GM11168 (cell line): Measurements from ENCODE around the gene CYBA.
"Not testable (repeated sequence)": the region's sequence is repeated elsewhere in the genome, so short reads cannot be mapped to it uniquely, and the experiment has no call there.

Experiments
- in situ Hi-C: fragments of 300-500 bp; cut with MboI; formaldehyde crosslinking; loops from one replicate; pipeline ENCODE4 v1.12.0; 2022; ENCODE audit warnings: low sequenced_read_pairs; ENCODE audit not compliant: unreplicated experiment

Gene CYBA

GRCh38 chr16:88686439-88687253 lies 35.8 kb upstream of the CYBA start, which contains the start of gene SNAI3:
Gene SNAI3 (minus strand): TSS chr16:88686507. CDS start chr16:88686406, 101 bp downstream.
- in situ Hi-C loops = no loop called here

DNA sequence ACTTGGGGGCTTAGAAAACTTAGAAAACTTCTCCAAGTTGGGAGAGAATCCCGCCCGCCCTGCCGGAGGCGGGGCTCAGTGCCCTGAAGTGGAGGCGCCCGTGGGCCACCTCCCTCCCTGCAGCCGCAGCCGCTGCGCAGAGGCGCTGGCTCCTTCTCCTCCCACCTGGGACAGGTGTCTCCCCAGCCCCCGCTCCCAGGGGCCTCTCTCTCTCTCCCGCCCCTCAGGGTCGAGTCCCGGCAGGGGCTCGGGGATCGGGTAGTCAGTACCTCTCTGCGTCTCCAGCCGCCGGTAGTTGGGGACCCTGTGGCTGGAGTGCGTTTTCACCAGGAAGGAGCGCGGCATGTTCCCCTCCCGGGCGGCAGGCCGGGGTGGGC lies 35.2 kb upstream of the CYBA start:
- in situ Hi-C loops = no loop called here

DNA sequence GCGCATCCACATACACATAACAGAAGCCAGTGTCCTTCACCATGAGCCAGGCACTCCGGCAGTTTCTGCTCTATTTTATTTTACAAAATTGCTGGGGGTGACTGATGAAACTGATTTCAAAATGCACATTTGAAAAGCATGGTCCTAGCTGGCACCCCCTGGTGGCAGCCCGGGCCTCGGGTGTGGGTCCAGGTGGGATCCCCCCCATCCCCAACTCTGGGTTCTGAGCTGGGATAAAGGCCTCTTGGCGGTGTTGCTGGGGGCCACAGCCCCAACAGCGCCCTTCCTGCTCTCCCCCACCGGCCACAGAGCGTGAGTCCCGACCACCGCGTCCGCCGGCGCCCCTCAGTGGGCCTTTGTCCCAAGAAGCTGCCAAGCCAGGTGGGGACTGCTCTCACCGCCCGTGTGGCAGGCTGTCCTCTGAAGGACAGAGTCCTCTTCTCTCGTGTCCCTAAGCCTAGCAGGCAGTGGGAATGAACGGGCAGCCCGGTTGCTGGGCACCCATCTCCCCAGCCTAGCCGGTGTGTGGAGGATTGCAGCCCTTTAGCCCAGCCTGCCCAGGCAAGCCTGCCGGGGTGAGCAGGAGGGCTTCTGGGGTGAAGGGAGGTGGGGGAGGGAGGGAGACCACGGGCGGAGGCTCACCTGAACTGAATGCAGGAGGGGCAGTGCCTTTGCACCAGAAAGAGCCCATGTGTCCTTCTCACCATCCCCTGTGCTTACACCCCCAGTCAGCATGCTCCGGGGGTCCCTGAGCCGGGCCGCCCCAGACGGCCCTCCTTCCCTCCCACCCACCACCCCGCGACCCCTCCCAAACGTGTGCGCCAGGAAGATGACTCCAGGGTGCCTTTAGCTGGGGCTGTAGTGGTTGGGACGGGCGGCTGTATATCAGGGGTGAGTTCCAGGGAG lies 34.6 kb upstream of the CYBA start:
- in situ Hi-C loops = no loop called here

- in situ Hi-C loops = no loop called here
Measured at GRCh38 chr16:88684569-88685155, 33.8 kb upstream of the CYBA start.

DNA sequence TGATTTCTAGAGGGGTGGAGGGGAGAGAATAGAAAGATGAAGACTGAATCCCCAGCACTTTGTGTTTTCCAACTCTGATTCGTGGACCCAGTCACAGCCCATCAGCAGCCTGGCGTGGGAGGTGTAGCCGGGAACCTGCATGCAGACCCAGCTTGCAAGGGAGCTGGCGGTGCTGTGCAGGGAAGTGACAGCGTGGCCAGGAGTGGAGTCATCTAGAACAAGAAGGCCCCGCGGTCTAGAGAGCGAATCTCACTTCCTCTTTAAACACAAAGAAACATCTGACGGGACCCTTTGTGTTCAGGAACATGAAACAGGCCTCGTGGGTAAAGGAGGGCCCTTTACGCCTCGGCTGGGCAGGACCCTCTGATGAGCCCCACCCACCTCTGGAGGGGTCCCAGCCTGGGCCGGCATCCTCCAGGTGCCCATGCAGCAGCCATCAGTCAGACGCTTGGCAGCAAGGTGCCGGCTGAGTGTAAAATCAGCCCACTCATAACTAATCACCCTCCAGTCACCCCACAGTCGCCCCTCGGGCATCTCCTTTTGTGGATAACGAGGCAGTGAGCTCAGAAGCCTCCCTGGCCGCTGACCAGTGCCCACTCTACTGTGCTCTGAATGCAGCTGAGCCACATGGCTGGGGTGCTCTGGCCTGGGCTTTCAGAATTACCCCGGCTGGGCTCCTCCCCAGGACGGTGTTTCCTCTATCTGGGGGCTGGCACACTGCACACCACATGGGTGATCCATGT lies 31.0 kb upstream of the CYBA start:
- in situ Hi-C loops = no loop called here

GRCh38 chr16:88681084-88681680 lies 30.3 kb upstream of the CYBA start:
- in situ Hi-C loops = no loop called here

- in situ Hi-C loops = no loop called here
Measured at GRCh38 chr16:88680554-88681083, 29.8 kb upstream of the CYBA start.

GRCh38 chr16:88678224-88678979 lies 27.5 kb upstream of the CYBA start:
- in situ Hi-C loops = no loop called here

- in situ Hi-C loops = no loop called here
Measured at GRCh38 chr16:88677721-88678120, 26.9 kb upstream of the CYBA start.

GRCh38 chr16:88676502-88677242 lies 25.8 kb upstream of the CYBA start:
- in situ Hi-C loops = no loop called here

DNA sequence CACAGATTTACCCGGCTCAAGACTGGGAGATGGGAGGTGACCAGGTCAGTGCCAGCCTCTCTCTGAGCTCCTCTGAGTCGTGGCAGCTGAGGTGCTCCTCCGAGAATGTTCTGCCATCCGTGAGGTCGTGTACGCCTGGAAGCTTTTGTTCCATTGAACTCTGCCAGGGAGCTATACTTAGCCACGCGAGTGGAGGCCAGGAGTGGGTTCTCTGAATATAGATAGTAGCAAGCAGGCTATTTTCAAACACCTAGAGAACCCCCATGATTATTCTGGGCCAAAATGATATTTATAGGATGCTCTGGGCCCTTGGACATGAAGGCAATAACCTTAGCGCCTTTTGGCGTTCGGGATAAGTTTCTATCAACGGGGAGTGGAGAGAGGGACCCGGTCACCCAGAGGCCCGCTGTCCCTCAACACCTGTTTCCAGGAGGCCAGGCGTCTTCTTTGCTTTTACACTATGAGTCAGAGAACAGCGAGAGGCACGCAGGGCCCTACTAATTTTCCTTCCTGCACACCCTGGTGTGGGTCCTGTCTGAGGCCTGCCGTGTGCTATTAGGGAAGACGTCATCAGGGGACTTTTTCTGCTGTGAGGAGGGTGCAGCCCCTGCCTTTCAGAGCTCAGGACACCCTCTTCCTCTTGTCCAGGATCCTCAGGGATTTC lies 23.0 kb upstream of the CYBA start:
- in situ Hi-C loops = no loop called here

- in situ Hi-C loops = no loop called here
Measured at GRCh38 chr16:88672776-88673175, 21.9 kb upstream of the CYBA start.

DNA sequence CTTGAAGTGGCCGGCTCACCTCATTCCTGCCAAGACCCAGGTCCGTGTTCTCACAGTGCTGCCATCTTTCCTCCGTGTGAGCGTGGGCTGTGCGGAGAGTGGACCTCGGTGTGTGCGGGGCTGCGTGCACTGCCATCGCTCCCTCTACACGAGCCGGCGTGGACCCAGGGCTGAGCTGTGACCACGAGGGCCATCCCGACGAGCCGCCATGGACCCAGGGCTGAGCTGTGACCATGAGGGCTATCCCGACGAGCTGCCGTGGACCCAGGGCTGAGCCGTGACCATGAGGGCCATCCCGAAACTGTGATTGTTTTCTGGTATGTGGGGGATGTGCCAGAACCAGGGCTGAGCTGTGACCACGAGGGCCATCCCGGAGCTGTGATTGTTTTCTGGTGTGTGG lies 21.0 kb upstream of the CYBA start:
- in situ Hi-C loops = no loop called here

DNA sequence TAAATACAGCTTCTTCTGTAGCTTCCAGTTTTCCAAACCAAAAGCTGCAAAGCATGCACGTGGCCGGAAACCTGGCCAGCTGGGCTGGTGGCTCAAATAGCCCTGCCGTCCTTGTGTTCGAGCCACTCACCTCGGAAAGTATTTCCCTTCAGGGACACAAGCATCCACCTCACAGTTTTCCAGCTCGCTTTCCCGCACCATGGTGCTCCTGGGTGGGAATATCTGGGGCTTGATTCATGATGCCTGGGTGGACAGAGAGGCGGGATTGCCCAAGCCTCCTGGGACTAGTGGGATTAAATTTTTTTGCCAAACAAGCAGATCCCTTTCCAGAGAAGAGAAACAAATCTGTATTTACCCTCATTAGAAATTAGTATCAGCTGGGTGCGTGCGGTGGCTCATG lies 19.1 kb upstream of the CYBA start:
- in situ Hi-C loops = no loop called here

DNA sequence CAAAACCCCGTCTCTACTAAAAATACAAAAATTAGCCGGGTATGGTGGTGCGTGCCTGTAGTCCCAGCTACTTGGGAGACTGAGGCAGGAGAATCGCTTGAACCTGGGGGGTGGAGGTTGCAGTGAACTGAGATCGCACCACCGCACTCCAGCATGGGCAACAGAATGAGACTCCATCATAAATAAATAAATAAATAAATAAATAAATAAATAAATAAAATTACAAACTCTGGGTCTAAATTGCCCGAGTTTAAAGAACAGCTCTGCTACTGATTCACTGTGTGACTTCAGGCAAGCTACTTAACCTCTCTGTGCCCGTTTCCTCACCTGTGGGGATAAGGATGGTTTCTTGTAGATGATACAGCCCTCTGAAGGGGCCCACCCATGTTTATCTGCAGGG lies 18.6 kb upstream of the CYBA start:
- in situ Hi-C loops = not testable (repeated sequence)

DNA sequence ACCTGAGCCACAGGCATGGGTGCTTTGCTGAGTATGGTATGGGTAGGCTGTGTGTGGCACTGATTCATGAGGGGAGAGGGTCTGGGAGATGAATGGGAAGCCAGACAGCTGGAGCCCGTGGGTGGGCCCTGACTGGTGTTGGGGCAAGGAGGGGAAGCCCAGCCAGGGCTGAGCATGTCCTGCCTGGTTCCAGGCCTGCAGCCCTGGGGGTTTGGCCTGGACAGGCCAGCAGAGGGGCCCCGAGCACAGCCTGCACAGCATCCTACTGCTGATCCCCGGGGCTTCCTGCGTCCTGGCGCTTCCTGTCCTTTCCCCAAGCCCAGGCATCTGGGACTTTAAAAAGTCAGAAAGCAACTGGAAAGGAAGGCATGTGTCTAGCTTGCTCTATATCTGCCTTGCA lies 16.6 kb upstream of the CYBA start:
- in situ Hi-C loops = no loop called here

GRCh38 chr16:88665570-88665969 lies 14.7 kb upstream of the CYBA start:
- in situ Hi-C loops = no loop called here

- in situ Hi-C loops = no loop called here
Measured at GRCh38 chr16:88665148-88665547, 14.3 kb upstream of the CYBA start.
